NB4 (cell line): ENCODE results near the gene P2RY11.

Experiments
- DNase-seq: peaks from one replicate; pipeline ENCODE4 v3.0.0; 2010; ENCODE audit warnings: low read depth
- H3K4me3 ChIP-seq: one replicate; pipeline ENCODE4 v1.5.1; 2011; ENCODE audit warnings: mild to moderate bottlenecking, low read depth, low read length, moderate library complexity
- CTCF ChIP-seq: IDR thresholded peaks from one replicate; pipeline ENCODE4 v1.5.1; 2012; ENCODE audit warnings: low read depth, low read length
- MAX ChIP-seq: IDR thresholded peaks from 2 replicates; pipeline ENCODE4 v1.6.1; 2011; ENCODE audit warnings: low read depth, low read length
- MYC ChIP-seq: IDR thresholded peaks from 2 replicates; pipeline ENCODE4 v1.6.1; 2011; ENCODE audit warnings: low read depth, low read length
- POLR2A ChIP-seq: IDR thresholded peaks from 2 replicates; pipeline ENCODE4 v1.6.1; 2011; ENCODE audit warnings: mild to moderate bottlenecking; ENCODE audit not compliant: insufficient read length; ENCODE audit errors: extremely low read depth

The P2RY11 gene

GRCh38 chr19:10120538-10121189, 9.2 kb downstream of the P2RY11 start:
- DNase-seq: peak; percentile 76
- TF ChIP-seq MYC: no peak
- no peak for TF ChIP-seq MAX
- no peak for TF ChIP-seq POLR2A
- no peak for TF ChIP-seq CTCF
- no peak overlapping the region for H3K4me3 ChIP-seq

- peak; percentile 12 for DNase-seq
- no peak for TF ChIP-seq MAX
- TF ChIP-seq MYC: no peak
- no peak for TF ChIP-seq CTCF
- TF ChIP-seq POLR2A: no peak
- H3K4me3 ChIP-seq: no peak overlapping the region
These were observed 10.6 kb downstream of the P2RY11 start for GRCh38 chr19:10122045-10122444.

- TF ChIP-seq CTCF: no peak
- no peak for TF ChIP-seq MYC
- no peak overlapping the region for H3K4me3 ChIP-seq
- peak; percentile 27 for DNase-seq
These were observed 12.9 kb downstream of the P2RY11 start for GRCh38 chr19:10124429-10124828.

- H3K4me3 ChIP-seq: no peak overlapping the region
- peak; percentile 70 for DNase-seq
- TF ChIP-seq MYC (no peak), POLR2A (no peak), CTCF (no peak), MAX (no peak)
These were observed 14.7 kb downstream of the P2RY11 start for GRCh38 chr19:10126213-10126639.

- DNase-seq: no peak
- no peak overlapping the region for H3K4me3 ChIP-seq
- TF ChIP-seq CTCF: no peak
- TF ChIP-seq MYC: no peak
- no peak for TF ChIP-seq POLR2A
- TF ChIP-seq MAX: no peak
These were observed 21.4 kb downstream of the P2RY11 start for GRCh38 chr19:10132905-10133304.

GRCh38 chr19:10133596-10133995, 22.1 kb downstream of the P2RY11 start:
- DNase-seq: no peak

More at GRCh38 chr19:10133596-10133995, 22.1 kb downstream of the P2RY11 start:
- TF ChIP-seq MYC (no peak), CTCF (no peak), MAX (no peak), POLR2A (no peak)
- no peak overlapping the region for H3K4me3 ChIP-seq
